Measurements from ENCODE around the gene GGT1. TPM values are rescaled to one million over a fixed set of nuclear protein-coding genes. Genes with fewer than 3 reads are reported as not detected.
"Not testable (repeated sequence)": the region's sequence is repeated elsewhere in the genome, so short reads cannot be mapped to it uniquely, and the experiment has no call there.

The GGT1 gene
- 14.0 and 14.4 TPM in 2 replicates for total RNA-seq (2021; fragmentation: NEBNext Ultra II Directional; extraction: Animal tissue kit (Norgen Biotek cat#: 25700))
- 29.2 and 44.8 TPM in 2 replicates for polyA plus RNA-seq (2011; rRNA removed)
- 29.3 TPM for polyA plus RNA-seq (2011; cell fraction: cytosol; rRNA removed)
- polyA plus RNA-seq (2011; cell fraction: nucleus; rRNA removed) = 46.8 TPM
- 8.0 to 18.8 TPM (median 17.1 TPM) in 4 replicates for polyA plus RNA-seq (2012, experiment 1 of 2)
- polyA plus RNA-seq (2012, experiment 2 of 2) = 14.4 TPM
- polyA plus RNA-seq (2013, experiment 1 of 2) = 13.9 TPM
- polyA plus RNA-seq (2013, experiment 2 of 2) = 11.9 TPM
- 7.5 and 9.6 TPM in 2 replicates for polyA minus RNA-seq (2011; rRNA and poly(A)+ RNA removed)
- polyA minus RNA-seq (2011; cell fraction: cytosol; rRNA and poly(A)+ RNA removed) = 10.5 TPM
- polyA minus RNA-seq (2011; cell fraction: nucleus; rRNA and poly(A)+ RNA removed) = 11.2 TPM
- long read RNA-seq, experiment 1, partial matches to known transcripts = 10 of 13 reads
- long read RNA-seq, experiment 1, other reads (novel, unspliced or antisense) = 2 of 13 reads
- long read RNA-seq, experiment 2, partial matches to known transcripts = 4 of 4 reads
- long read RNA-seq, experiment 2, other reads (novel, unspliced or antisense) = 0 of 4 reads

DNA sequence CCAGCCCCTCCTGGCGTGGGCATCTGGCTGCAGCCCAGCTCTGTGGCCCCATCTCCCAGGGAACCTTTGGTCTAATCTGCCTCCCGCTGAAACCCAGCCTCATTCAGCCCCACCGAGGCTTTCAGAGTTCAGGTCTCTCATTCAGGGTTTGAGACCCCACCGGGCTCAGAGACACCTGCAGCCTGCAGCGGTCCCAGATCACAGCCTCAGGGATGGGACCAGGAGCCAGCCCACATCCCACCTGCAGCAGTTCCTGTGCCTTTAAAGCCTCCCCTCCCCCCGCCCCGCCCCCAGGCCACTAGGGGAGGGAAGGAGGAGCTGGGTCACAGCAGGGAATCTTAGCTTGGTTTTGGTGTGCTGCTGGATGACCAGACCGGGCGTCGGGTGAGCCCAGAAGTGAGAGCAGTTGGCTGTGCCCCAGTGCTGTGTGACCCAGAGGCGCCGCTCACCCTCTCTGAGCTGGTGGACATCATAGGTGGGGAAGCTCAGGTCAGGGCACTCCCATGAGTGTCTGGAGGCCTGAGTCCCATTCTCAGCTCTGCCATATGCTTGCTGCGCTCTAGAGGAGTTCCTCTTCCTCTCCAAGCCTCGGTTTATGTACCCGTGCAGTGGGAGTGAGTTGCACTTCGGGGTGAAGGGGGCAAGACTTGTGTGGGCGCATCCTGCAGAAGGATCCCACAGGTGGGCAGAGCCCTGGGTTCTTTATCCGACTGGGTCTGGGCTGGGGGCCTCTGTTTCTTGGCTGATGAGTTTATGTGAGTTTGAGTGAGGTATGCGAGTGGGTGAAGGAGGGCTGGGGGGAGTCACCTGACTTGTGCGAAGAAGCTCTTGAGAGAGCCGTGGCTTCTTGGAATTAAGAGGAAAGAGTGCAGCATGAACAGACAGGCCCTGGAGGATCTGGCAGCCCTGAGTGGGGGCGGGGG is at the start of gene GGT1:
Gene GGT1 (plus strand): TSS at position 347 of the 923 bp plus-strand sequence. CDS start 7,889 bp downstream, outside the sequence.
- Histone ChIP-seq H3K4me1 (replicated peaks in 1 of 4; ENCODE audit: control insufficient read depth in 3 of 4, insufficient read depth in 4 of 4, low read length in 3 of 4) (peaks cover 4 to 16% (median 11%) of the 10 kb centered on the region in 4 experiments), H4K8ac (ENCODE audit: extremely low read depth, insufficient read depth, low read length) (peak within 1 kb of the TSS; percentile 25; the same call in 1 of the 2 replicates), H2AK5ac (ENCODE audit: low read depth, low read length) (peak within 1 kb of the TSS; percentile 53; the same call in 1 of the 2 replicates), H3K18ac (ENCODE audit: extremely low read depth, low read length) (peak within 1 kb of the TSS; percentile 48), H3K4me2 (ENCODE audit: insufficient read depth in 1 of 2, low read depth in 2 of 2, low read length in 2 of 2) (peak within 1 kb of the TSS; percentile 46 to 52), H2BK12ac (ENCODE audit: low read depth, low read length) (peak within 1 kb of the TSS; percentile 27; the same call in 1 of the 2 replicates), H2BK120ac (replicated peaks; ENCODE audit: low read depth, low read length) (peak within 1 kb of the TSS; percentile 72), H4K5ac (ENCODE audit: insufficient read length, low read depth, low read length) (peak within 1 kb of the TSS; percentile 36), H3K4me3 (ENCODE audit: extremely low read depth in 1 of 4, insufficient read depth in 2 of 4, low read depth in 3 of 4, low read length in 4 of 4) (peak within 1 kb of the TSS in 2 of 4 experiments; percentile 8 to 37; a peak in 1 of 8 replicates)
- not testable (repeated sequence) for H3K4ac ChIP-seq (replicated peaks; ENCODE audit: insufficient read length, low read depth, low read length); H3K56ac ChIP-seq (replicated peaks; ENCODE audit: insufficient read length, low read depth, low read length); FAIRE-seq; H3K79me2 ChIP-seq (ENCODE audit: control insufficient read depth in 1 of 2, insufficient read depth in 2 of 2, low read length in 2 of 2); H3K27ac ChIP-seq (ENCODE audit: low read depth, low read length); H2BK5ac ChIP-seq (ENCODE audit: low read depth, low read length); H3K23me2 ChIP-seq (ENCODE audit: low read depth, low read length); H3K23ac ChIP-seq (ENCODE audit: insufficient read length); H2BK15ac ChIP-seq (ENCODE audit: low read length); H2AFZ ChIP-seq (ENCODE audit: low read length); H3K14ac ChIP-seq (ENCODE audit: insufficient read length); H3K79me1 ChIP-seq (ENCODE audit: low read depth, low read length); H4K91ac ChIP-seq (replicated peaks; ENCODE audit: insufficient read length, low read length); H3K9ac ChIP-seq (replicated peaks in 1 of 4; ENCODE audit: extremely low read depth in 1 of 4, low read depth in 3 of 4, low read length in 3 of 4); H4K20me1 ChIP-seq (replicated peaks in 1 of 2; ENCODE audit: control insufficient read depth in 1 of 2, insufficient read depth in 2 of 2, low read length in 2 of 2); H3K27me3 ChIP-seq (replicated peaks in 1 of 4; ENCODE audit: control insufficient read depth in 3 of 4, extremely low read depth in 1 of 4, insufficient read depth in 3 of 4, low read length in 3 of 4); H2BK20ac ChIP-seq (ENCODE audit: low read length); H3K9me3 ChIP-seq (ENCODE audit: insufficient read depth in 2 of 2, low read depth in 1 of 2, low read length in 1 of 2); H3K36me3 ChIP-seq (ENCODE audit: control insufficient read depth in 2 of 4, insufficient read depth in 4 of 4, low read length in 3 of 4)
- TF ChIP-seq KDM1A (IDR thresholded peaks at IDR 0.05; ENCODE audit: borderline replicate concordance, low read length) = peak; percentile 82
- WGBS, 2 experiments (ENCODE audit: extremely low coverage in 1 of 2, insufficient coverage in 1 of 2, insufficient read length in 1 of 2, insufficient replicate concordance in 2 of 2, low coverage in 1 of 2, low lambda C conversion rate in 2 of 2, missing lambda C conversion rate in 1 of 2) = 62% methylated on average over 18 of the region's 22 CpGs; no CpG with 5 or more reads in 1 of the 2 experiments
- peak in 1 of 2 experiments; percentile 47 for DNase-seq (ENCODE audit: low read depth in 1 of 2, low spot score in 2 of 2)
- ChIA-PET CTCF (ENCODE audit: partially characterized antibody) (interaction anchor here (0.6 to 1.6 kb wide), 4 partner anchors 12 to 169 kb away, joined by 3 to 5 read pairs (median 3); no protein-coding TSS in a partner anchor), POLR2A (ENCODE audit: partially characterized antibody) (interaction anchor here (0.8 to 1.1 kb wide), 2 partner anchors 9 to 11 kb away, joined by 3 to 5 read pairs; no protein-coding TSS in a partner anchor)

Data from H1 (cell line).